ENCODE data around the gene LHFPL2. TPM values are rescaled to one million over a fixed set of nuclear protein-coding genes. Genes with fewer than 3 reads are reported as not detected.

Gene LHFPL2
- total RNA-seq, 1 experiment from 2014 or later = 49.7 TPM

DNA sequence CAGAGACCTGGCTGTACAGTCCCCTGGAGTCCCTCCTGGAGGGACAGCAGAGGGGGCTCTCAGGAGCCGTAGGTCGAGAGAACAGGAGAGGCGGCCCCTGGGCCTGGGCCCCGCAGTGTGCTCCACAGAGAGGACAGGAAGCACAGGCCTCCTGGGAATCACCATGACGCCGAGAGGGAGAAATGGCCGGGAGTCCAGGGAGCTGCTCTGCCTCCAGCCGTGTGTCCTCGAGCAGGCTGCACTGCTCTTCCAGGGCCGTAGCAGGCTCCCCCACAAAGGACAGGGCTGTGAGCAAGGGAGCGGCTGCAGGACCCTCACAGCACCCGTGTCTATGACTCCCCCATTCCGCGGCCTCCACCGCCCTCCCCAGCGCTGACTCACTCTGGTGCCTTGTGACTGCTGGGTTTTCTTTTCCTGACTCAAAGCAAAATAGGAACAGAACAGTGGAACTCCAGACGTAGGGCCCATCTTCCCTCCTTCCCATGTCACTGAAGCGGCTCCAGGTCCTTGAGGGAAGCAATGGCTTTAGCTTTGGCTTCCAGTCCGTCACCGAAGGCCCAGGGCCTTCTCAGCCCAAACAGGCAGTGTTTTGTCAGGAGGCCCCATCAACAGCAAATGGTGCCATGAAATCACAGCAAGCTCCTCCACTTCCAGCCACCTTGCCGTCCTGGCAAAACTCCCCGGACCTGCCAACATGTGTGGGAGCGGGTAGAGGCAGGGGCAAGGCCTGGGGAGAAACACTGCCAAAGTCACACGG lies 114.2 kb downstream of the LHFPL2 start:
- peaks cover 33% of the 10 kb centered on the region for H3K36me3 Mint-ChIP-seq (ENCODE audit: insufficient read depth, unreplicated experiment)
- BruUV-seq (replicated peaks) = no TSS peak
- no peaks in the 10 kb centered on the region for H3K27me3 ChIP-seq (replicated peaks; ENCODE audit: control insufficient read depth, insufficient read depth, low read length)
- intact Hi-C loops (cut with micrococcal nuclease; ENCODE audit: unreplicated experiment) = loop anchor here (10.0 kb wide), 1 partner anchor 210 kb away; no protein-coding TSS in a partner anchor
- no peak overlapping the region for H3K4me3 ChIP-seq (ENCODE audit: low read depth, low read length)
- no peak for DNase-seq
- TF ChIP-seq, protein P1, sequence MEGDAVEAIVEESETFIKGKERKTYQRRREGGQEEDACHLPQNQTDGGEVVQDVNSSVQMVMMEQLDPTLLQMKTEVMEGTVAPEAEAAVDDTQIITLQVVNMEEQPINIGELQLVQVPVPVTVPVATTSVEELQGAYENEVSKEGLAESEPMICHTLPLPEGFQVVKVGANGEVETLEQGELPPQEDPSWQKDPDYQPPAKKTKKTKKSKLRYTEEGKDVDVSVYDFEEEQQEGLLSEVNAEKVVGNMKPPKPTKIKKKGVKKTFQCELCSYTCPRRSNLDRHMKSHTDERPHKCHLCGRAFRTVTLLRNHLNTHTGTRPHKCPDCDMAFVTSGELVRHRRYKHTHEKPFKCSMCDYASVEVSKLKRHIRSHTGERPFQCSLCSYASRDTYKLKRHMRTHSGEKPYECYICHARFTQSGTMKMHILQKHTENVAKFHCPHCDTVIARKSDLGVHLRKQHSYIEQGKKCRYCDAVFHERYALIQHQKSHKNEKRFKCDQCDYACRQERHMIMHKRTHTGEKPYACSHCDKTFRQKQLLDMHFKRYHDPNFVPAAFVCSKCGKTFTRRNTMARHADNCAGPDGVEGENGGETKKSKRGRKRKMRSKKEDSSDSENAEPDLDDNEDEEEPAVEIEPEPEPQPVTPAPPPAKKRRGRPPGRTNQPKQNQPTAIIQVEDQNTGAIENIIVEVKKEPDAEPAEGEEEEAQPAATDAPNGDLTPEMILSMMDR (IDR thresholded peaks at IDR 0.05; ENCODE audit: insufficient read depth in 1 of 2, low read depth in 1 of 2, low read length in 1 of 2, severe bottlenecking in 1 of 2, unreplicated experiment in 1 of 2) = no peak
- H3K9me3 ChIP-seq = no peaks in the 10 kb centered on the region
- peak overlapping the region; percentile 53 for H3K27ac Mint-ChIP-seq (ENCODE audit: unreplicated experiment)
- ChIA-PET CTCF (interaction anchor here (1.5 kb wide), 1 partner anchor 66 kb away, joined by 10 read pairs; no protein-coding TSS in a partner anchor), POLR2A (no interaction called here)
- no peaks in the 10 kb centered on the region for H3K4me1 ChIP-seq
- H3K27me3 Mint-ChIP-seq (ENCODE audit: insufficient read depth, unreplicated experiment) = no peaks in the 10 kb centered on the region
- no peaks in the 10 kb centered on the region for H3K9me3 Mint-ChIP-seq (ENCODE audit: unreplicated experiment)
- peaks cover 17% of the 10 kb centered on the region for H3K4me1 Mint-ChIP-seq (ENCODE audit: low read depth, unreplicated experiment)
- H3K36me3 ChIP-seq (ENCODE audit: control insufficient read depth, insufficient read depth, low read length) = no peaks in the 10 kb centered on the region
- no peak overlapping the region for H3K4me3 Mint-ChIP-seq (ENCODE audit: unreplicated experiment)

- H3K27me3 ChIP-seq (replicated peaks; ENCODE audit: control insufficient read depth, insufficient read depth, low read length) = no peaks in the 10 kb centered on the region
- no peaks in the 10 kb centered on the region for H3K9me3 ChIP-seq
- Mint-ChIP-seq H3K9me3 (ENCODE audit: unreplicated experiment) (no peaks in the 10 kb centered on the region), H3K4me1 (ENCODE audit: low read depth, unreplicated experiment) (peaks cover 12% of the 10 kb centered on the region), H3K27me3 (ENCODE audit: insufficient read depth, unreplicated experiment) (no peaks in the 10 kb centered on the region), H3K4me3 (ENCODE audit: unreplicated experiment) (no peak overlapping the region), H3K27ac (ENCODE audit: unreplicated experiment) (peak overlapping the region; percentile 53), H3K36me3 (ENCODE audit: insufficient read depth, unreplicated experiment) (peaks cover 33% of the 10 kb centered on the region)
- intact Hi-C loops (cut with micrococcal nuclease; ENCODE audit: unreplicated experiment) = loop anchor here (1.0 to 10.0 kb wide), 5 partner anchors 34 to 432 kb away; no protein-coding TSS in a partner anchor
- BruUV-seq (replicated peaks) = no TSS peak
- H3K4me3 ChIP-seq (ENCODE audit: low read depth, low read length) = no peak overlapping the region
- CTCF ChIA-PET = interaction anchor here (0.7 to 1.5 kb wide), 8 partner anchors 13 to 116 kb away, joined by 3 to 10 read pairs (median 3); no protein-coding TSS in a partner anchor
- H3K36me3 ChIP-seq (ENCODE audit: control insufficient read depth, insufficient read depth, low read length) = no peaks in the 10 kb centered on the region
- peak in 1 of 2 experiments; percentile 45 for DNase-seq
- no peaks in the 10 kb centered on the region for H3K4me1 ChIP-seq
- TF ChIP-seq, protein P1 (IDR thresholded peaks at IDR 0.05; ENCODE audit: insufficient read depth in 1 of 2, low read depth in 1 of 2, low read length in 1 of 2, severe bottlenecking in 1 of 2, unreplicated experiment in 1 of 2) = peak; percentile 44 to 49
- POLR2A ChIA-PET = interaction anchor here (0.9 kb wide), 1 partner anchor 239 kb away, joined by 3 read pairs; no protein-coding TSS in a partner anchor
Measured at GRCh38 chr5:78533356-78533755, 115.2 kb downstream of the LHFPL2 start.

- POLR2A ChIA-PET = no interaction called here
- H3K9me3 ChIP-seq = no peaks in the 10 kb centered on the region
- BruUV-seq (replicated peaks) = no TSS peak
- intact Hi-C loops (cut with micrococcal nuclease; ENCODE audit: unreplicated experiment) = loop anchor here (10.0 kb wide), 1 partner anchor 206 kb away; no protein-coding TSS in a partner anchor
- TF ChIP-seq, protein P1 (IDR thresholded peaks at IDR 0.05; ENCODE audit: insufficient read depth in 1 of 2, low read depth in 1 of 2, low read length in 1 of 2, severe bottlenecking in 1 of 2, unreplicated experiment in 1 of 2) = no peak
- Mint-ChIP-seq H3K27me3 (ENCODE audit: insufficient read depth, unreplicated experiment) (no peaks in the 10 kb centered on the region), H3K4me3 (ENCODE audit: unreplicated experiment) (no peak overlapping the region), H3K9me3 (ENCODE audit: unreplicated experiment) (no peaks in the 10 kb centered on the region), H3K4me1 (ENCODE audit: low read depth, unreplicated experiment) (peaks cover 6% of the 10 kb centered on the region), H3K27ac (ENCODE audit: unreplicated experiment) (no peak overlapping the region), H3K36me3 (ENCODE audit: insufficient read depth, unreplicated experiment) (peaks cover 24% of the 10 kb centered on the region)
- DNase-seq = no peak
- 0 out of 2 replicates have a peak, but pooled peaks cover 2% of the 10 kb centered on the region for H3K36me3 ChIP-seq (ENCODE audit: control insufficient read depth, insufficient read depth, low read length)
- CTCF ChIA-PET = no interaction called here
- H3K4me3 ChIP-seq (ENCODE audit: low read depth, low read length) = no peak overlapping the region
- no peaks in the 10 kb centered on the region for H3K4me1 ChIP-seq
- H3K27me3 ChIP-seq (replicated peaks; ENCODE audit: control insufficient read depth, insufficient read depth, low read length) = no peaks in the 10 kb centered on the region
Measured at GRCh38 chr5:78530342-78531096, 118.1 kb downstream of the LHFPL2 start.

All from Caco-2 (cell line).